GM18505 (cell line): ENCODE measurements around the gene HAUS3.
"Not testable (repeated sequence)": the region's sequence is repeated elsewhere in the genome, so short reads cannot be mapped to it uniquely, and the experiment has no call there.

Source experiments
- ATAC-seq: cut with Tn5 transposase; IDR thresholded peaks from one replicate; pipeline ENCODE4 v1.9.1; 2021; ENCODE audit not compliant: unreplicated experiment
- POLR2A ChIP-seq: IDR thresholded peaks from 4 replicates; pipeline ENCODE4 v1.6.1; 2011; ENCODE audit warnings: borderline replicate concordance; ENCODE audit not compliant: insufficient read depth, insufficient read length; ENCODE audit errors: extremely low read depth

The HAUS3 gene

GRCh38 chr4:2284161-2284933 lies 42.4 kb upstream of the HAUS3 start:
- ATAC-seq: no peak
- no peak for TF ChIP-seq POLR2A

GRCh38 chr4:2283199-2283711 lies 41.3 kb upstream of the HAUS3 start:
- TF ChIP-seq POLR2A: no peak
- no peak for ATAC-seq

GRCh38 chr4:2281575-2282343 lies 39.8 kb upstream of the HAUS3 start:
- peak; percentile 70 for ATAC-seq
- no peak for TF ChIP-seq POLR2A

- ATAC-seq: no peak
- no peak for TF ChIP-seq POLR2A
These were observed 38.8 kb upstream of the HAUS3 start for GRCh38 chr4:2280531-2281300.

- no peak for TF ChIP-seq POLR2A
- ATAC-seq: no peak
These were observed 36.0 kb upstream of the HAUS3 start for GRCh38 chr4:2277956-2278355.

GRCh38 chr4:2276581-2277325 lies 34.8 kb upstream of the HAUS3 start:
- no peak for ATAC-seq
- TF ChIP-seq POLR2A: no peak

- TF ChIP-seq POLR2A: no peak
- ATAC-seq: no peak
These were observed 33.8 kb upstream of the HAUS3 start for GRCh38 chr4:2275546-2276251.

- ATAC-seq: not testable (repeated sequence)
These were observed 33.1 kb upstream of the HAUS3 start for GRCh38 chr4:2275044-2275397.

- ATAC-seq: no peak
These were observed 32.6 kb upstream of the HAUS3 start for GRCh38 chr4:2274320-2275043.

GRCh38 chr4:2273657-2274319 lies 31.9 kb upstream of the HAUS3 start:
- no peak for ATAC-seq
- no peak for TF ChIP-seq POLR2A

More at GRCh38 chr4:2274320-2275043, 32.6 kb upstream of the HAUS3 start:
- TF ChIP-seq POLR2A: no peak

GRCh38 chr4:2273221-2273620 lies 31.3 kb upstream of the HAUS3 start:
- no peak for TF ChIP-seq POLR2A

More at GRCh38 chr4:2273221-2273620, 31.3 kb upstream of the HAUS3 start:
- no peak for ATAC-seq
